ENCODE results near the gene TACC2.

The TACC2 gene, protein sequence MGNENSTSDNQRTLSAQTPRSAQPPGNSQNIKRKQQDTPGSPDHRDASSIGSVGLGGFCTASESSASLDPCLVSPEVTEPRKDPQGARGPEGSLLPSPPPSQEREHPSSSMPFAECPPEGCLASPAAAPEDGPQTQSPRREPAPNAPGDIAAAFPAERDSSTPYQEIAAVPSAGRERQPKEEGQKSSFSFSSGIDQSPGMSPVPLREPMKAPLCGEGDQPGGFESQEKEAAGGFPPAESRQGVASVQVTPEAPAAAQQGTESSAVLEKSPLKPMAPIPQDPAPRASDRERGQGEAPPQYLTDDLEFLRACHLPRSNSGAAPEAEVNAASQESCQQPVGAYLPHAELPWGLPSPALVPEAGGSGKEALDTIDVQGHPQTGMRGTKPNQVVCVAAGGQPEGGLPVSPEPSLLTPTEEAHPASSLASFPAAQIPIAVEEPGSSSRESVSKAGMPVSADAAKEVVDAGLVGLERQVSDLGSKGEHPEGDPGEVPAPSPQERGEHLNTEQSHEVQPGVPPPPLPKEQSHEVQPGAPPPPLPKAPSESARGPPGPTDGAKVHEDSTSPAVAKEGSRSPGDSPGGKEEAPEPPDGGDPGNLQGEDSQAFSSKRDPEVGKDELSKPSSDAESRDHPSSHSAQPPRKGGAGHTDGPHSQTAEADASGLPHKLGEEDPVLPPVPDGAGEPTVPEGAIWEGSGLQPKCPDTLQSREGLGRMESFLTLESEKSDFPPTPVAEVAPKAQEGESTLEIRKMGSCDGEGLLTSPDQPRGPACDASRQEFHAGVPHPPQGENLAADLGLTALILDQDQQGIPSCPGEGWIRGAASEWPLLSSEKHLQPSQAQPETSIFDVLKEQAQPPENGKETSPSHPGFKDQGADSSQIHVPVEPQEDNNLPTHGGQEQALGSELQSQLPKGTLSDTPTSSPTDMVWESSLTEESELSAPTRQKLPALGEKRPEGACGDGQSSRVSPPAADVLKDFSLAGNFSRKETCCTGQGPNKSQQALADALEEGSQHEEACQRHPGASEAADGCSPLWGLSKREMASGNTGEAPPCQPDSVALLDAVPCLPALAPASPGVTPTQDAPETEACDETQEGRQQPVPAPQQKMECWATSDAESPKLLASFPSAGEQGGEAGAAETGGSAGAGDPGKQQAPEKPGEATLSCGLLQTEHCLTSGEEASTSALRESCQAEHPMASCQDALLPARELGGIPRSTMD (N-terminal part only)

DNA sequence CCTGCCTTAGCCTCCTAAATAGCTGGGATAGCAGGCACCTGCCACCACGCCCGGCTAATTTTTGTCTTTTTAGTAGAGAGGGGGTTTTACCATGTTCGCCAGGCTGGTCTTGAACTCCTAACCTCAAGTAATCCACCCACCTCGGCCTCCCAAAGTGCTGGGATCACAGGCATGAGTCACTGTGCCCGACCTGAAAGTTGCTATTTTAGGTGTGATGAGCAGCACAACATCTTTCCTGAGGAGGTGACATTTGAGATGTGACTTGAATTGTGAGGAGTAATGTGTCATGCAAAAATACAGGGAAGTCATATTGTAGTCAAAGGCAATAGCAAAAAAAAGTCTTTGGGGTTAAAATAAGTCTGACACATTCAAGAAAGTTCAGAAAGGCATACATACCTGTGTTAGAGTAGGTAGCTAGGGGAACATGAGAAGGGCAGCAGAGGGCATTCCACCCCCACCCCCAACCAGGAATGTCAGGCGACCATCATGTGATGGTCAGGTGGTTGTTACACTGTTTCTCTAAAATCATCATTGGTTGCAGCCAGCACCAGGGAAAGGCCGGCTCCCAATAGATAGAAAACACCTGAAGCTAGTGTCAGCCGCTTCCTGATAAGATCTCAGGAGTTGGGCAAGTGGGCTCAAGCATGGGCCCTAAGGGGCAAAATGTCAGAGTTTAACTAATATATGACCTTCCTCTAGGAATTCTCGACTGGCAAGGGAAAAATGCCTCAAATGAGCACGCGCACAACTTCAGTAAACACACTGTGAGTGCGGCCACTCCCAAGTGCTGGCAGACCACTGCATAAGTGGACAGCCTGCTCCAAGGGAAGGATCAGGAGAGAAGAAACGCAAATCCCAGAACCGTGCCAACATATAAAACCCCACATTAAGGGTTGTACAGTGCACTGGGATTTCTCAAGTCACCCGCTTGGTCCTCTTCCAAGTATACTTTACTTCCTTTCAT, at the start of gene TACC2:
Gene TACC2 (plus strand): TSS at position 803 of the 964 bp plus-strand sequence. CDS start 32,819 bp downstream, outside the sequence.
- no peaks in the 10 kb centered on the region for H3K36me3 ChIP-seq (ENCODE audit: control insufficient read depth in 1 of 2, insufficient read depth in 2 of 2, low read length in 2 of 2)
- no peak within 1 kb of the TSS for H3K27ac ChIP-seq (ENCODE audit: low read length)
- H3K4me3 ChIP-seq (ENCODE audit: low read depth in 1 of 2, low read length in 2 of 2): no peak within 1 kb of the TSS
- peaks cover 0 to 4% of the 10 kb centered on the region in 2 donors for H3K4me1 ChIP-seq (ENCODE audit: control insufficient read depth in 1 of 2, insufficient read depth in 2 of 2, low read length in 2 of 2)
- no peaks in the 10 kb centered on the region for H3K27me3 ChIP-seq (ENCODE audit: low read depth, low read length)
- peaks cover 5 to 6% of the 10 kb centered on the region in 2 donors for H3K9me3 ChIP-seq (ENCODE audit: control insufficient read depth in 1 of 2, low read length in 2 of 2)

- no peaks in the 10 kb centered on the region for H3K9me3 ChIP-seq (ENCODE audit: control insufficient read depth in 1 of 2, low read length in 2 of 2)
- H3K27ac ChIP-seq (ENCODE audit: low read length): no peak overlapping the region
- peaks cover 0 to 5% of the 10 kb centered on the region in 2 donors for H3K4me1 ChIP-seq (ENCODE audit: control insufficient read depth in 1 of 2, insufficient read depth in 2 of 2, low read length in 2 of 2)
- H3K36me3 ChIP-seq (ENCODE audit: control insufficient read depth in 1 of 2, insufficient read depth in 2 of 2, low read length in 2 of 2): no peaks in the 10 kb centered on the region
- H3K4me3 ChIP-seq (ENCODE audit: low read depth in 1 of 2, low read length in 2 of 2): no peak overlapping the region
- H3K27me3 ChIP-seq (ENCODE audit: low read depth, low read length): no peaks in the 10 kb centered on the region
Measured at GRCh38 chr10:121941532-121941931, 47.4 kb upstream of the TACC2 start.

- peaks cover 0 to 5% of the 10 kb centered on the region in 2 donors for H3K4me1 ChIP-seq (ENCODE audit: control insufficient read depth in 1 of 2, insufficient read depth in 2 of 2, low read length in 2 of 2)
- H3K27me3 ChIP-seq (ENCODE audit: low read depth, low read length): no peaks in the 10 kb centered on the region
- no peaks in the 10 kb centered on the region for H3K9me3 ChIP-seq (ENCODE audit: control insufficient read depth in 1 of 2, low read length in 2 of 2)
- H3K36me3 ChIP-seq (ENCODE audit: control insufficient read depth in 1 of 2, insufficient read depth in 2 of 2, low read length in 2 of 2): no peaks in the 10 kb centered on the region
- no peak overlapping the region for H3K27ac ChIP-seq (ENCODE audit: low read length)
- H3K4me3 ChIP-seq (ENCODE audit: low read depth in 1 of 2, low read length in 2 of 2): no peak overlapping the region
Measured at GRCh38 chr10:121942749-121943416, 46.1 kb upstream of the TACC2 start.

- Histone ChIP-seq H3K27me3 (ENCODE audit: low read depth, low read length) (no peaks in the 10 kb centered on the region), H3K27ac (ENCODE audit: low read length) (no peak overlapping the region), H3K4me1 (ENCODE audit: control insufficient read depth in 1 of 2, insufficient read depth in 2 of 2, low read length in 2 of 2) (peaks cover 0 to 5% of the 10 kb centered on the region in 2 donors), H3K9me3 (ENCODE audit: control insufficient read depth in 1 of 2, low read length in 2 of 2) (no peaks in the 10 kb centered on the region), H3K36me3 (ENCODE audit: control insufficient read depth in 1 of 2, insufficient read depth in 2 of 2, low read length in 2 of 2) (no peaks in the 10 kb centered on the region), H3K4me3 (ENCODE audit: low read depth in 1 of 2, low read length in 2 of 2) (no peak overlapping the region)
Measured at GRCh38 chr10:121947343-121948330, 41.3 kb upstream of the TACC2 start.

DNA sequence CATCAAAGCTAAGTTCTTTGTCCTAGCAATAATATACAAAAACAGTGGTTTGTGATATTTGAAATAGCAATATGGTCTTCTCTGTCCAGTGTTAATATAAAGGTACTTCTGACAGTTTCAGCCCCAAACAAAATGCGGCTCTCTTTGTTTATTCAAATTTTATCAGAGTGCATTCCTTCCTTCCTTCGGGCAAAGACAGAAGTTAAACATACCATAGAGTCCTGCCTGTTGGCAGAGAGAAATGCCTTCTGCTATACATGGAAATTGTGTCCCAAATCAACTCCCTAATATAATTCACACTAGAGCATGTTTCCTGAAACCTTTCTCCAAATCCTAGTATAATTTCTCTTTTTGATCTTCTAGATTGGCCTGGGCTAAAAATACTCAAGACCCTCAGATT, 39.9 kb upstream of the TACC2 start:
- H3K27me3 ChIP-seq (ENCODE audit: low read depth, low read length): no peaks in the 10 kb centered on the region
- H3K4me3 ChIP-seq (ENCODE audit: low read depth in 1 of 2, low read length in 2 of 2): no peak overlapping the region
- no peaks in the 10 kb centered on the region for H3K36me3 ChIP-seq (ENCODE audit: control insufficient read depth in 1 of 2, insufficient read depth in 2 of 2, low read length in 2 of 2)
- H3K4me1 ChIP-seq (ENCODE audit: control insufficient read depth in 1 of 2, insufficient read depth in 2 of 2, low read length in 2 of 2): no peaks in the 10 kb centered on the region
- H3K27ac ChIP-seq (ENCODE audit: low read length): no peak overlapping the region
- no peaks in the 10 kb centered on the region for H3K9me3 ChIP-seq (ENCODE audit: control insufficient read depth in 1 of 2, low read length in 2 of 2)

GRCh38 chr10:121949451-121949850, 39.5 kb upstream of the TACC2 start:
- Histone ChIP-seq H3K9me3 (ENCODE audit: control insufficient read depth in 1 of 2, low read length in 2 of 2) (no peaks in the 10 kb centered on the region), H3K4me1 (ENCODE audit: control insufficient read depth in 1 of 2, insufficient read depth in 2 of 2, low read length in 2 of 2) (no peaks in the 10 kb centered on the region), H3K36me3 (ENCODE audit: control insufficient read depth in 1 of 2, insufficient read depth in 2 of 2, low read length in 2 of 2) (peaks cover 0 to 3% of the 10 kb centered on the region in 2 donors), H3K27me3 (ENCODE audit: low read depth, low read length) (no peaks in the 10 kb centered on the region), H3K27ac (ENCODE audit: low read length) (no peak overlapping the region), H3K4me3 (ENCODE audit: low read depth in 1 of 2, low read length in 2 of 2) (no peak overlapping the region)

- Histone ChIP-seq H3K4me1 (ENCODE audit: control insufficient read depth in 1 of 2, insufficient read depth in 2 of 2, low read length in 2 of 2) (no peaks in the 10 kb centered on the region), H3K27me3 (ENCODE audit: low read depth, low read length) (no peaks in the 10 kb centered on the region), H3K9me3 (ENCODE audit: control insufficient read depth in 1 of 2, low read length in 2 of 2) (no peaks in the 10 kb centered on the region), H3K27ac (ENCODE audit: low read length) (no peak overlapping the region), H3K36me3 (ENCODE audit: control insufficient read depth in 1 of 2, insufficient read depth in 2 of 2, low read length in 2 of 2) (peaks cover 0 to 19% of the 10 kb centered on the region in 2 donors), H3K4me3 (ENCODE audit: low read depth in 1 of 2, low read length in 2 of 2) (no peak overlapping the region)
Measured at GRCh38 chr10:121952226-121952625, 36.7 kb upstream of the TACC2 start.

GRCh38 chr10:121956111-121957061, 32.6 kb upstream of the TACC2 start:
- Histone ChIP-seq H3K36me3 (ENCODE audit: control insufficient read depth in 1 of 2, insufficient read depth in 2 of 2, low read length in 2 of 2) (peaks cover 13 to 37% of the 10 kb centered on the region in 2 donors), H3K4me3 (ENCODE audit: low read depth in 1 of 2, low read length in 2 of 2) (no peak overlapping the region), H3K27me3 (ENCODE audit: low read depth, low read length) (no peaks in the 10 kb centered on the region), H3K4me1 (ENCODE audit: control insufficient read depth in 1 of 2, insufficient read depth in 2 of 2, low read length in 2 of 2) (no peaks in the 10 kb centered on the region), H3K9me3 (ENCODE audit: control insufficient read depth in 1 of 2, low read length in 2 of 2) (no peaks in the 10 kb centered on the region), H3K27ac (ENCODE audit: low read length) (no peak overlapping the region)
